HepG2 (cell line): ENCODE measurements around the gene FOXD2. TPM values are rescaled to one million over a fixed set of nuclear protein-coding genes. Genes with fewer than 3 reads are reported as not detected.

Experiments used
- JUND ChIP-seq: sonication (generic); formaldehyde crosslinking; IDR thresholded peaks from 2 replicates; pipeline ENCODE4 v1.8.0; 2022; ENCODE audit warnings: mild to moderate bottlenecking, missing genetic modification reagents
- KLF15 ChIP-seq: sonication (generic); formaldehyde crosslinking; IDR thresholded peaks from 2 replicates; pipeline ENCODE4 v1.8.1; 2023; ENCODE audit warnings: borderline replicate concordance, mild to moderate bottlenecking, inconsistent platforms, missing genetic modification reagents, mixed read lengths
- MED1 ChIP-seq: sonication (generic); formaldehyde crosslinking; IDR thresholded peaks from 2 replicates; pipeline ENCODE4 v1.4.0; 2020; ENCODE audit warnings: missing genetic modification reagents
- POGZ ChIP-seq: sonication (generic); formaldehyde crosslinking; IDR thresholded peaks from 2 replicates; pipeline ENCODE4 v1.4.0; 2020; ENCODE audit warnings: mild to moderate bottlenecking, missing genetic modification reagents
- RAD51 ChIP-seq: fragments of 450-650 bp; IDR thresholded peaks from 2 replicates; pipeline ENCODE4 v1.6.1; 2016; ENCODE audit warnings: borderline replicate concordance
- RORA ChIP-seq: sonication (generic); formaldehyde crosslinking; IDR thresholded peaks from 2 replicates; pipeline ENCODE4 v1.5.0; 2020; ENCODE audit warnings: mild to moderate bottlenecking, missing genetic modification reagents, moderate library complexity
- ZNF180 ChIP-seq: sonication (generic); formaldehyde crosslinking; IDR thresholded peaks from 2 replicates; pipeline ENCODE4 v1.4.0; 2020; ENCODE audit warnings: low read depth, missing genetic modification reagents, borderline replicate concordance
- ZNF367 ChIP-seq: sonication (generic); formaldehyde crosslinking; IDR thresholded peaks from 2 replicates; pipeline ENCODE4 v1.4.0; 2020; ENCODE audit warnings: missing genetic modification reagents, borderline replicate concordance
- ZNF556 ChIP-seq: sonication (generic); formaldehyde crosslinking; IDR thresholded peaks from 2 replicates; pipeline ENCODE4 v1.4.0; 2020; ENCODE audit warnings: mild to moderate bottlenecking, missing genetic modification reagents, borderline replicate concordance
- ZNF629 ChIP-seq: sonication (generic); formaldehyde crosslinking; conservative IDR thresholded peaks from 2 replicates; pipeline ENCODE4 v1.5.0; 2020; ENCODE audit warnings: missing genetic modification reagents
- ZNF724P ChIP-seq: sonication (generic); formaldehyde crosslinking; IDR thresholded peaks from 2 replicates; pipeline ENCODE4 v1.8.0; 2022; ENCODE audit warnings: missing genetic modification reagents, borderline replicate concordance
- ZNF749 ChIP-seq: sonication (generic); formaldehyde crosslinking; IDR thresholded peaks from 2 replicates; pipeline ENCODE4 v1.8.0; 2022; ENCODE audit warnings: mild to moderate bottlenecking, missing genetic modification reagents, moderate library complexity, borderline replicate concordance
- ZNF772 ChIP-seq: sonication (generic); formaldehyde crosslinking; IDR thresholded peaks from 2 replicates; pipeline ENCODE4 v1.5.0; 2020; ENCODE audit warnings: mild to moderate bottlenecking, missing genetic modification reagents
- ZNF781 ChIP-seq: sonication (generic); formaldehyde crosslinking; IDR thresholded peaks from 2 replicates; pipeline ENCODE4 v1.5.1; 2020; ENCODE audit warnings: borderline replicate concordance, mild to moderate bottlenecking, missing genetic modification reagents; ENCODE audit errors: not compliant biosample characterization
- ZNF792 ChIP-seq: IDR thresholded peaks from 2 replicates; pipeline ENCODE4 v1.6.1; 2016
- polyA plus RNA-seq, 8 experiments: library from polyadenylated mRNA; depleted of rRNA in 3 of 8; stranded (reverse) in 7 of 8; unstranded in 1 of 8; fragments of >200 nt; fragmentation: Illumina TruSeq in 4 of 8; extraction: Trizol in 4 of 8; gene quantifications; 2 replicates each; pipeline versions ENCODE4 v1.2.1 to v1.2.3, GENCODE V29; 2011 to 2016; ENCODE audit warnings: low read depth in 4 of 8, missing spikeins in 1 of 8, mixed read lengths in 1 of 8; ENCODE audit not compliant: insufficient read depth in 1 of 8
- total RNA-seq, 5 experiments: library from RNA; depleted of rRNA; stranded (reverse); fragments of >200 nt; fragmentation: Illumina TruSeq; extraction: Trizol; gene quantifications; 2 replicates each; pipeline ENCODE4 v1.2.3, GENCODE V29; 2016; ENCODE audit warnings: low read depth in 1 of 5
- TF ChIP-seq, protein P1 (sequence below): IDR thresholded peaks from 2 replicates; pipeline ENCODE4 v1.4.0; 2020; ENCODE audit warnings: mild to moderate bottlenecking, missing genetic modification reagents
- TF ChIP-seq, protein P2 (sequence below): sonication (generic); formaldehyde crosslinking; IDR thresholded peaks from 2 replicates; pipeline ENCODE4 v1.8.1; 2023; ENCODE audit warnings: missing genetic modification reagents, inconsistent platforms, borderline replicate concordance
- TF ChIP-seq, protein P3 (sequence below), 2 experiments: IDR thresholded peaks; 2 replicates each; pipeline ENCODE4 v1.6.1; 2011 to 2012; ENCODE audit warnings: low read length in 2 of 2, borderline replicate concordance in 1 of 2, low read depth in 1 of 2, mild to moderate bottlenecking in 1 of 2, moderate library complexity in 1 of 2
- TF ChIP-seq, protein P4 (sequence below): sonication (generic); formaldehyde crosslinking; IDR thresholded peaks from 2 replicates; pipeline ENCODE4 v1.4.0; 2020; ENCODE audit warnings: missing genetic modification reagents, low read depth, mild to moderate bottlenecking, borderline replicate concordance

The FOXD2 gene
- total and polyA plus RNA-seq, 2 of the 13 experiments (the other 11 are each of a cell fraction or from before 2014, with no cell fraction given) = 0.01 to 0.09 TPM

DNA sequence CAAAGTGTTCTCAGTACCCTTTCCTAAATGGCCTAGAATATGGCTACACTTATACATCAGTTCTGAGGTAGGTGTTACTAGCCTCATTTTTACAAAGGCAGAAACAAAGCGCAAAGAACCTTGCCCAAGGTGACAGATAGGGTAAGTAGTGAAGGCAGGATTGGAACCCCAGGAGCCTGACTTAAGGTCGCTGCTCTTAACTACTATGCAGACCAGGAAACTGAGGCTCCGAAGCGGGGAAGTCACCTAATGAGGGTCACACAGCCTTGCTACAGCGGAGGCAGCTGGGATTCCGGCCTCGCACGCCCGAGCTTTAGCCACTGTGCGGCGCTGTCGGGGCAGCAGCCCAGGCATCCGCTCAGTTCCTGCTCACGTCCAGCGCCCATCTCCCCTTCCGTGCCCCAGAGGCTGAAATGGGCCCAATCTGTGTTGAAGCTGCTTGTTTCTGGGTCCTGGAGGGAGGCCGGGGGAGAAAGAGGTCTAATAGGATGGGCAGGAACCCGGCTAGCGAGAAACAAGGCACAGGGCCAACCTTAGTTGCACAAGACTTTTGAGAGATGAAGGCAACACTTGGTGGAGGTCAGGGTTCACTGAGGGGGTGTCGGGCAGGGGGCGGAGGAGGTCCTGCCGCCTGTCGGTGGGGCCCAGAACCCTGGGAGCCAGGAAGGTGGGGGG, 1.4 kb upstream of the FOXD2 start (continued):
- TF ChIP-seq, protein P1, sequence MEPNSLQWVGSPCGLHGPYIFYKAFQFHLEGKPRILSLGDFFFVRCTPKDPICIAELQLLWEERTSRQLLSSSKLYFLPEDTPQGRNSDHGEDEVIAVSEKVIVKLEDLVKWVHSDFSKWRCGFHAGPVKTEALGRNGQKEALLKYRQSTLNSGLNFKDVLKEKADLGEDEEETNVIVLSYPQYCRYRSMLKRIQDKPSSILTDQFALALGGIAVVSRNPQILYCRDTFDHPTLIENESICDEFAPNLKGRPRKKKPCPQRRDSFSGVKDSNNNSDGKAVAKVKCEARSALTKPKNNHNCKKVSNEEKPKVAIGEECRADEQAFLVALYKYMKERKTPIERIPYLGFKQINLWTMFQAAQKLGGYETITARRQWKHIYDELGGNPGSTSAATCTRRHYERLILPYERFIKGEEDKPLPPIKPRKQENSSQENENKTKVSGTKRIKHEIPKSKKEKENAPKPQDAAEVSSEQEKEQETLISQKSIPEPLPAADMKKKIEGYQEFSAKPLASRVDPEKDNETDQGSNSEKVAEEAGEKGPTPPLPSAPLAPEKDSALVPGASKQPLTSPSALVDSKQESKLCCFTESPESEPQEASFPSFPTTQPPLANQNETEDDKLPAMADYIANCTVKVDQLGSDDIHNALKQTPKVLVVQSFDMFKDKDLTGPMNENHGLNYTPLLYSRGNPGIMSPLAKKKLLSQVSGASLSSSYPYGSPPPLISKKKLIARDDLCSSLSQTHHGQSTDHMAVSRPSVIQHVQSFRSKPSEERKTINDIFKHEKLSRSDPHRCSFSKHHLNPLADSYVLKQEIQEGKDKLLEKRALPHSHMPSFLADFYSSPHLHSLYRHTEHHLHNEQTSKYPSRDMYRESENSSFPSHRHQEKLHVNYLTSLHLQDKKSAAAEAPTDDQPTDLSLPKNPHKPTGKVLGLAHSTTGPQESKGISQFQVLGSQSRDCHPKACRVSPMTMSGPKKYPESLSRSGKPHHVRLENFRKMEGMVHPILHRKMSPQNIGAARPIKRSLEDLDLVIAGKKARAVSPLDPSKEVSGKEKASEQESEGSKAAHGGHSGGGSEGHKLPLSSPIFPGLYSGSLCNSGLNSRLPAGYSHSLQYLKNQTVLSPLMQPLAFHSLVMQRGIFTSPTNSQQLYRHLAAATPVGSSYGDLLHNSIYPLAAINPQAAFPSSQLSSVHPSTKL (CRISPR knock-in tag) = no peak
- TF ChIP-seq RORA (CRISPR knock-in tag) (no peak), ZNF772 (CRISPR knock-in tag) (no peak; the same call in 1 of the 2 replicates), ZNF180 (no peak), RAD51 (no peak), MED1 (CRISPR knock-in tag) (no peak; the same call in 1 of the 2 replicates), ZNF367 (CRISPR knock-in tag) (no peak), ZNF629 (CRISPR knock-in tag) (peak; percentile 80), ZNF556 (CRISPR knock-in tag) (peak; percentile 17; the same call in 1 of the 2 replicates), ZNF724P (CRISPR knock-in tag) (no peak), ZNF792 (CRISPR knock-in tag) (no peak), POGZ (CRISPR knock-in tag) (peak; percentile 51; the same call in 1 of the 2 replicates), ZNF749 (no peak), ZNF781 (CRISPR knock-in tag) (peak; percentile 54), JUND (CRISPR knock-in tag) (no peak), KLF15 (CRISPR knock-in tag) (no peak)
- TF ChIP-seq, protein P2, sequence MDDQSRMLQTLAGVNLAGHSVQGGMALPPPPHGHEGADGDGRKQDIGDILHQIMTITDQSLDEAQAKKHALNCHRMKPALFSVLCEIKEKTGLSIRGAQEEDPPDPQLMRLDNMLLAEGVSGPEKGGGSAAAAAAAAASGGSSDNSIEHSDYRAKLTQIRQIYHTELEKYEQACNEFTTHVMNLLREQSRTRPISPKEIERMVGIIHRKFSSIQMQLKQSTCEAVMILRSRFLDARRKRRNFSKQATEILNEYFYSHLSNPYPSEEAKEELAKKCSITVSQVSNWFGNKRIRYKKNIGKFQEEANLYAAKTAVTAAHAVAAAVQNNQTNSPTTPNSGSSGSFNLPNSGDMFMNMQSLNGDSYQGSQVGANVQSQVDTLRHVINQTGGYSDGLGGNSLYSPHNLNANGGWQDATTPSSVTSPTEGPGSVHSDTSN (CRISPR knock-in tag) = no peak
- TF ChIP-seq, protein P3, sequence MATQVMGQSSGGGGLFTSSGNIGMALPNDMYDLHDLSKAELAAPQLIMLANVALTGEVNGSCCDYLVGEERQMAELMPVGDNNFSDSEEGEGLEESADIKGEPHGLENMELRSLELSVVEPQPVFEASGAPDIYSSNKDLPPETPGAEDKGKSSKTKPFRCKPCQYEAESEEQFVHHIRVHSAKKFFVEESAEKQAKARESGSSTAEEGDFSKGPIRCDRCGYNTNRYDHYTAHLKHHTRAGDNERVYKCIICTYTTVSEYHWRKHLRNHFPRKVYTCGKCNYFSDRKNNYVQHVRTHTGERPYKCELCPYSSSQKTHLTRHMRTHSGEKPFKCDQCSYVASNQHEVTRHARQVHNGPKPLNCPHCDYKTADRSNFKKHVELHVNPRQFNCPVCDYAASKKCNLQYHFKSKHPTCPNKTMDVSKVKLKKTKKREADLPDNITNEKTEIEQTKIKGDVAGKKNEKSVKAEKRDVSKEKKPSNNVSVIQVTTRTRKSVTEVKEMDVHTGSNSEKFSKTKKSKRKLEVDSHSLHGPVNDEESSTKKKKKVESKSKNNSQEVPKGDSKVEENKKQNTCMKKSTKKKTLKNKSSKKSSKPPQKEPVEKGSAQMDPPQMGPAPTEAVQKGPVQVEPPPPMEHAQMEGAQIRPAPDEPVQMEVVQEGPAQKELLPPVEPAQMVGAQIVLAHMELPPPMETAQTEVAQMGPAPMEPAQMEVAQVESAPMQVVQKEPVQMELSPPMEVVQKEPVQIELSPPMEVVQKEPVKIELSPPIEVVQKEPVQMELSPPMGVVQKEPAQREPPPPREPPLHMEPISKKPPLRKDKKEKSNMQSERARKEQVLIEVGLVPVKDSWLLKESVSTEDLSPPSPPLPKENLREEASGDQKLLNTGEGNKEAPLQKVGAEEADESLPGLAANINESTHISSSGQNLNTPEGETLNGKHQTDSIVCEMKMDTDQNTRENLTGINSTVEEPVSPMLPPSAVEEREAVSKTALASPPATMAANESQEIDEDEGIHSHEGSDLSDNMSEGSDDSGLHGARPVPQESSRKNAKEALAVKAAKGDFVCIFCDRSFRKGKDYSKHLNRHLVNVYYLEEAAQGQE (IDR thresholded peaks at IDR 0.05; ENCODE audit: borderline replicate concordance in 1 of 2, low read depth in 1 of 2, low read length in 2 of 2) = no peak
- TF ChIP-seq, protein P4, sequence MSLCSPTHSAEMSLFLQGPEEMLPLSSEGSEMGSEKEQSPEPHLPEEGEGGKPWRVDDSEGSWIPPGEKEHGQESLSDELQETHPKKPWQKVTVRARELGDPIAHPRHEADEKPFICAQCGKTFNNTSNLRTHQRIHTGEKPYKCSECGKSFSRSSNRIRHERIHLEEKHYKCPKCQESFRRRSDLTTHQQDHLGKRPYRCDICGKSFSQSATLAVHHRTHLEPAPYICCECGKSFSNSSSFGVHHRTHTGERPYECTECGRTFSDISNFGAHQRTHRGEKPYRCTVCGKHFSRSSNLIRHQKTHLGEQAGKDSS (CRISPR knock-in tag) = no peak; the same call in 1 of the 2 replicates
